Naive B cell (primary cell): ENCODE measurements around the gene ZBTB21. TPM values are rescaled to one million over a fixed set of nuclear protein-coding genes. Genes with fewer than 3 reads are reported as not detected.

Experiments used
- ATAC-seq, 2 donors: fragments of 150-1000 bp; cut with Tn5 transposase; 2 replicates each; pipeline ENCODE4 v1.10.0; 2021; ENCODE audit warnings: low read depth in 2 of 2, mild to moderate bottlenecking in 2 of 2, moderate library complexity in 2 of 2
- DNase-seq: peaks from one replicate; pipeline ENCODE4 v3.0.0; 2022
- H3K27ac Mint-ChIP-seq, 6 donors: one replicate each; pipeline ENCODE4 v1.8.0; 2020 to 2022; ENCODE audit warnings: mild to moderate bottlenecking in 6 of 6, mixed read lengths in 6 of 6, moderate library complexity in 5 of 6, inconsistent platforms in 2 of 6
- H3K27me3 Mint-ChIP-seq, 3 donors: one replicate each; pipeline ENCODE4 v1.8.0; 2021 to 2022; ENCODE audit warnings: mixed read lengths in 3 of 3, mild to moderate bottlenecking in 1 of 3
- H3K36me3 Mint-ChIP-seq, 2 donors: one replicate each; pipeline ENCODE4 v1.8.0; 2020 to 2022; ENCODE audit warnings: mixed read lengths in 2 of 2, inconsistent platforms in 1 of 2, mild to moderate bottlenecking in 1 of 2
- H3K4me1 Mint-ChIP-seq, 3 donors: one replicate each; pipeline ENCODE4 v1.8.0; 2020 to 2022; ENCODE audit warnings: mixed read lengths in 3 of 3, inconsistent platforms in 1 of 3, mild to moderate bottlenecking in 1 of 3, moderate library complexity in 1 of 3
- H3K4me3 Mint-ChIP-seq, 8 donors: one replicate each; pipeline ENCODE4 v1.8.0; 2020 to 2022; ENCODE audit warnings: mild to moderate bottlenecking in 8 of 8, mixed read lengths in 8 of 8, moderate library complexity in 8 of 8, inconsistent platforms in 2 of 8
- H3K9me3 Mint-ChIP-seq, 7 donors: one replicate each; pipeline ENCODE4 v1.8.0; 2020 to 2022; ENCODE audit warnings: mixed read lengths in 7 of 7, mild to moderate bottlenecking in 5 of 7, inconsistent platforms in 2 of 7, moderate library complexity in 1 of 7
- polyA plus RNA-seq, 6 donors: library from polyadenylated mRNA; unstranded; fragments of 300-500 nt; fragmentation: Illumina TruSeq; gene quantifications; one replicate each; pipeline ENCODE4 v1.2.3, GENCODE V29; 2021; ENCODE audit warnings: low read depth in 6 of 6

ZBTB21 gene
- polyA plus RNA-seq: 10 to 100 TPM in 4 of 6 donors, 1 to 10 TPM in 2; 4.9 to 17.1 (median 13.3) TPM

- Mint-ChIP-seq H3K4me3 (peak within 1 kb of the TSS; percentile 84 to 100 (median 99)), H3K9me3 (peaks cover 0 to 5% (median 2%) of the 10 kb centered on the region in 7 donors), H3K27me3 (peaks cover 0 to 5% (median 0%) of the 10 kb centered on the region in 3 donors), H3K27ac (peak within 1 kb of the TSS; percentile 97 to 100 (median 100)), H3K4me1 (peaks cover 23 to 33% (median 25%) of the 10 kb centered on the region in 3 donors), H3K36me3 (no peaks in the 10 kb centered on the region)
- ATAC-seq (peak; percentile 74 to 75), DNase-seq (peak; percentile 97)
Measured at GRCh38 chr21:42009831-42010506, at the start of gene ZBTB21. TSS of gene ZBTB21 (minus strand) at chr21:42010360. CDS start at chr21:41994095, 16,265 bp downstream.

GRCh38 chr21:42059721-42060120, 49.6 kb upstream of the ZBTB21 start:
- H3K27ac Mint-ChIP-seq: peak overlapping the region in 1 of 6 donors; percentile 33
- H3K36me3 Mint-ChIP-seq: no peaks in the 10 kb centered on the region
- H3K9me3 Mint-ChIP-seq: no peaks in the 10 kb centered on the region
- peak overlapping the region in 2 of 8 donors; percentile 5 to 61 for H3K4me3 Mint-ChIP-seq
- H3K4me1 Mint-ChIP-seq: peaks cover 55 to 80% (median 68%) of the 10 kb centered on the region in 3 donors
- DNase-seq: no peak
- no peaks in the 10 kb centered on the region for H3K27me3 Mint-ChIP-seq
- no peak for ATAC-seq

- ATAC-seq: no peak
- Mint-ChIP-seq H3K4me1 (peaks cover 51 to 74% (median 62%) of the 10 kb centered on the region in 3 donors), H3K36me3 (no peaks in the 10 kb centered on the region), H3K27ac (peak overlapping the region in 2 of 6 donors; percentile 29 to 60), H3K9me3 (no peaks in the 10 kb centered on the region), H3K4me3 (no peak overlapping the region), H3K27me3 (no peaks in the 10 kb centered on the region)
- DNase-seq: no peak
Measured at GRCh38 chr21:42059141-42059540, 49.0 kb upstream of the ZBTB21 start.

DNA sequence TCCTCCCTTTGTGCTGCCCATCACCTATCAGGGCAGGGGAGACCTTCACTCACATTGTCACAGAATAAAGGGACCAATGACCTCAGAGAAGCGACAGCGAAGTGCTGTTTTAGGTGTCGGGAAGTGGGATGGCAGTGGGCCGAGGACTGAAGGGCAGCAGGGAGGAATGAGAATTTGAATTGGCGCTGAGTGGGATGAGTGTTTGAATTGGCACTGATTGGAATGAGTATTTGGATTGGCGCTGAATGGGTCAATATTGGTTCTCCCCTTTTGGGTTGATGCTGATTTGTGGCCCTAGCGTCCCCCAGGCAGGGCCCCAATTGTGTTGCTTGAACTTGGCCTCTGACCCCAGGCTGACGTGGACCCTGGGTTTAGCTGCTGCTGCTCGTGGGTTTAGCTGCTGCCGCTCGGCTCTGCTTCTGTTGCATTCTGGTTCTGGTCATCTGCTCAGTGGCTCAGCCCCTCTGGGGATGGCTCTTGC, 48.5 kb upstream of the ZBTB21 start:
- Mint-ChIP-seq H3K4me3 (no peak overlapping the region), H3K27ac (peak overlapping the region in 1 of 6 donors; percentile 60), H3K36me3 (no peaks in the 10 kb centered on the region), H3K27me3 (no peaks in the 10 kb centered on the region), H3K9me3 (no peaks in the 10 kb centered on the region), H3K4me1 (peaks cover 46 to 69% (median 58%) of the 10 kb centered on the region in 3 donors)
- DNase-seq (no peak), ATAC-seq (no peak)

DNA sequence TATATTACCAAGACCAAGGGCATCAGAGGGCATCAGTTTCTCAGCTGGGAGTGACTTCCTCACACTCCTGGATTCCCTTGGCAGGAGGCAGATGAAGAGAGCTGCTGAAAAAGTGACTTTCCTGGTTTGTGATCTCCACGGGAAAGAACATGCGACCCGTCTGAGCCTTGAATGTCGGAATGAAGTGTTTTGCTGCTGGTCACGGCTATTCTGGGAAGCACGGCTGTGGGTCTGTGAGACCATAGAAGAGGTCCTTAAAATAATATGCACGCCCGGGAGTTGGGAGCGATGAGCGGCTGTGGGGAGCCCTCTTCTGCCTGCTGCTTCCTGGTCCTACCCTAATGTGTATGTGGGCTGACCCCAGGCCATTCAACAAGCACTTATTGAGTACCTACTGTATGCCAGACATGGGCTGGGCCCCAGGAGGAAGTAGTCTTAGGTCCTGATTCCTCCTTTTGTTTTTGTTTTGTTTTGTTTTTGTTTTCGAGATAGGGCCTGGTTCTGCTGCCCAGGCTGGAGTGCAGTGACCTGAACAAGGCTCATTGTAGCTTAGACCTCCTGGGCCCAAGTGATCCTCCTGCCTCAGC, 47.8 kb upstream of the ZBTB21 start:
- Mint-ChIP-seq H3K27me3 (no peaks in the 10 kb centered on the region), H3K36me3 (no peaks in the 10 kb centered on the region), H3K27ac (peak overlapping the region in 2 of 6 donors; percentile 59 to 66), H3K9me3 (no peaks in the 10 kb centered on the region), H3K4me1 (peaks cover 41 to 62% (median 52%) of the 10 kb centered on the region in 3 donors), H3K4me3 (peak overlapping the region in 1 of 8 donors; percentile 12)
- DNase-seq: no peak
- ATAC-seq: no peak

GRCh38 chr21:42056996-42057689, 47.0 kb upstream of the ZBTB21 start:
- Mint-ChIP-seq H3K4me3 (no peak overlapping the region), H3K27ac (peak overlapping the region in 1 of 6 donors; percentile 59), H3K27me3 (no peaks in the 10 kb centered on the region), H3K36me3 (no peaks in the 10 kb centered on the region), H3K9me3 (no peaks in the 10 kb centered on the region), H3K4me1 (peaks cover 38 to 54% (median 44%) of the 10 kb centered on the region in 3 donors)
- no peak for ATAC-seq
- DNase-seq: no peak

- peaks cover 38 to 47% (median 41%) of the 10 kb centered on the region in 3 donors for H3K4me1 Mint-ChIP-seq
- no peaks in the 10 kb centered on the region for H3K9me3 Mint-ChIP-seq
- DNase-seq (no peak), ATAC-seq (no peak)
- no peak overlapping the region for H3K4me3 Mint-ChIP-seq
- no peaks in the 10 kb centered on the region for H3K27me3 Mint-ChIP-seq
- no peaks in the 10 kb centered on the region for H3K36me3 Mint-ChIP-seq
- H3K27ac Mint-ChIP-seq: no peak overlapping the region
Measured at GRCh38 chr21:42056468-42056867, 46.3 kb upstream of the ZBTB21 start.

- H3K9me3 Mint-ChIP-seq: no peaks in the 10 kb centered on the region
- peak overlapping the region in 1 of 8 donors; percentile 74 for H3K4me3 Mint-ChIP-seq
- no peaks in the 10 kb centered on the region for H3K36me3 Mint-ChIP-seq
- H3K27me3 Mint-ChIP-seq: no peaks in the 10 kb centered on the region
- DNase-seq: no peak
- peaks cover 30 to 37% (median 31%) of the 10 kb centered on the region in 3 donors for H3K4me1 Mint-ChIP-seq
- peak overlapping the region in 1 of 6 donors; percentile 28 for H3K27ac Mint-ChIP-seq
- ATAC-seq: no peak
Measured at GRCh38 chr21:42055425-42055824, 45.3 kb upstream of the ZBTB21 start.

DNA sequence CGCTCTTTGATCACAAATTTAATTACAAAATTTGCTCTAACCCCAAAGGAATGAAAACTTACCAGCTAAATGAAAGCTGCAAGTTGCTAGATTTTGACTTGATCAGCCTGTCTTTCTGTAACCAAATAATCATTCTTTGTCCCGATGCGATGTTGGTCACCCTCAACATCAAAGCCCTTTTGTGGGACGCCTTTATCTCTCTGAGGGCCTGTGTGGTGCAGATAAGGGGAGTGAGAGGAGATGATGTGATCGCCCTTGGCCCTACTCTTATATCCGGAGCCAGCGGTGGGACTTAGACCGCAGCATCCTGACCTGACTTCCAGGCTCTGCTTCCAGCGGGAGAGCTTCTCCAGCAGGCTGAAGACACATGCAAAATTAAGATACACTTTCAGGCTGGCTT, 41.6 kb upstream of the ZBTB21 start:
- ATAC-seq: no peak
- DNase-seq: no peak
- H3K4me3 Mint-ChIP-seq: no peak overlapping the region
- no peak overlapping the region for H3K27ac Mint-ChIP-seq
- no peaks in the 10 kb centered on the region for H3K36me3 Mint-ChIP-seq
- no peaks in the 10 kb centered on the region for H3K27me3 Mint-ChIP-seq
- no peaks in the 10 kb centered on the region for H3K9me3 Mint-ChIP-seq
- peaks cover 3 to 8% (median 5%) of the 10 kb centered on the region in 3 donors for H3K4me1 Mint-ChIP-seq

- H3K9me3 Mint-ChIP-seq: no peaks in the 10 kb centered on the region
- no peaks in the 10 kb centered on the region for H3K27me3 Mint-ChIP-seq
- no peaks in the 10 kb centered on the region for H3K36me3 Mint-ChIP-seq
- no peak for DNase-seq
- peak overlapping the region in 1 of 6 donors; percentile 59 for H3K27ac Mint-ChIP-seq
- H3K4me1 Mint-ChIP-seq: peaks cover 0 to 8% (median 5%) of the 10 kb centered on the region in 3 donors
- no peak for ATAC-seq
- H3K4me3 Mint-ChIP-seq: no peak overlapping the region
Measured at GRCh38 chr21:42049578-42050430, 39.6 kb upstream of the ZBTB21 start.

GRCh38 chr21:42048870-42049577, 38.9 kb upstream of the ZBTB21 start:
- no peaks in the 10 kb centered on the region for H3K27me3 Mint-ChIP-seq
- peak overlapping the region in 1 of 6 donors; percentile 59 for H3K27ac Mint-ChIP-seq
- H3K9me3 Mint-ChIP-seq: no peaks in the 10 kb centered on the region
- no peak overlapping the region for H3K4me3 Mint-ChIP-seq
- ATAC-seq (no peak), DNase-seq (no peak)
- no peaks in the 10 kb centered on the region for H3K36me3 Mint-ChIP-seq
- peaks cover 0 to 8% (median 5%) of the 10 kb centered on the region in 3 donors for H3K4me1 Mint-ChIP-seq

GRCh38 chr21:42047821-42048613, 37.9 kb upstream of the ZBTB21 start:
- Mint-ChIP-seq H3K4me3 (no peak overlapping the region), H3K27me3 (no peaks in the 10 kb centered on the region), H3K4me1 (peaks cover 0 to 8% (median 5%) of the 10 kb centered on the region in 3 donors), H3K9me3 (no peaks in the 10 kb centered on the region), H3K27ac (no peak overlapping the region), H3K36me3 (no peaks in the 10 kb centered on the region)
- no peak for ATAC-seq
- no peak for DNase-seq
